Gastrocnemius medialis (tissue), 4 donors: Measurements from ENCODE around the gene PPT2. TPM values are rescaled to one million over a fixed set of nuclear protein-coding genes. Genes with fewer than 3 reads are reported as not detected.

Experiments
- ATAC-seq, 2 donors: fragments of 150-250 bp; one replicate each; pipeline ENCODE4 v1.9.1; 2016
- DNase-seq, 2 donors: peaks; one replicate each; pipeline ENCODE4 v3.0.0-alpha.2; 2019
- H3K27ac ChIP-seq, 4 donors: fragments of 200-600 bp; sonication (generic); 1 replicate in 1 of 4; 2 replicates in 3 of 4; pipeline ENCODE4 v1.5.1; 2016 to 2018; ENCODE audit warnings: mild to moderate bottlenecking in 2 of 4, moderate library complexity in 1 of 4
- H3K27me3 ChIP-seq, 3 donors: fragments of 200-600 bp; sonication (generic) in 2 of 3; 1 replicate in 1 of 3; 2 replicates in 2 of 3; pipeline versions ENCODE4 v1.5.1 to v1.6.0; 2016 to 2019; ENCODE audit warnings: mild to moderate bottlenecking in 1 of 3, moderate library complexity in 1 of 3
- H3K36me3 ChIP-seq, 2 donors: fragments of 200-600 bp; sonication (generic) in 1 of 2; one replicate each; pipeline ENCODE4 v1.5.1; 2017 to 2018
- H3K4me1 ChIP-seq, 2 donors: fragments of 200-600 bp; sonication (generic) in 1 of 2; one replicate each; pipeline ENCODE4 v1.5.1; 2016 to 2017; ENCODE audit warnings: mild to moderate bottlenecking in 2 of 2
- H3K4me3 ChIP-seq, 4 donors: fragments of 200-600 bp; sonication (generic) in 3 of 4; 1 replicate in 1 of 4; 2 replicates in 3 of 4; pipeline ENCODE4 v1.5.1; 2016 to 2019; ENCODE audit warnings: mild to moderate bottlenecking in 2 of 4
- H3K9me3 ChIP-seq, 3 donors: fragments of 200-600 bp; sonication (generic) in 2 of 3; 1 replicate in 1 of 3; 2 replicates in 2 of 3; pipeline ENCODE4 v1.5.1; 2016 to 2019
- CTCF ChIP-seq, 5 experiments: fragments of 450-650 bp in 3 of 5; fragments of 200-600 bp in 2 of 5; sonication (generic) in 2 of 5; IDR thresholded peaks in 4 of 5; conservative IDR thresholded peaks in 1 of 5; 1 replicate in 4 of 5; 2 replicates in 1 of 5; pipeline ENCODE4 v1.5.1; 2016 to 2019; ENCODE audit warnings: antibody characterized with exemption in 5 of 5, mild to moderate bottlenecking in 3 of 5, moderate library complexity in 3 of 5
- POLR2A ChIP-seq, 2 donors: fragments of 450-650 bp; IDR thresholded peaks; one replicate each; pipeline ENCODE4 v1.6.1; 2017; ENCODE audit warnings: antibody characterized with exemption in 2 of 2, mild to moderate bottlenecking in 2 of 2, moderate library complexity in 2 of 2
- in situ Hi-C, 4 donors: fragments of 200-750 bp; cut with MboI; loops; one replicate each; pipeline versions ENCODE4 v1.15.0 to v1.8.0; 2017; ENCODE audit warnings: low sequenced_read_pairs in 4 of 4
- intact Hi-C: fragments of 100-400 bp; cut with DNase I; formaldehyde crosslinking; loops from one replicate; pipeline ENCODE4 v1.15.1; 2023; ENCODE audit warnings: low total_unique reads
- total RNA-seq, 4 donors: library from RNA; depleted of rRNA; stranded (reverse); fragments of >200 nt; gene quantifications; one replicate each; pipeline versions ENCODE4 v1.1.0 to v1.2.3, GENCODE V29; 2016

Gene PPT2
- total RNA-seq, 4 donors from 2014 or later: 16.2 to 72.7 (median 21.4) TPM

GRCh38 chr6:32116674-32117073 is 37.3 kb upstream of the PPT2 start:
- no peaks in the 10 kb centered on the region for H3K9me3 ChIP-seq
- H3K36me3 ChIP-seq: peaks cover 0 to 69% of the 10 kb centered on the region in 2 donors
- H3K27me3 ChIP-seq: no peaks in the 10 kb centered on the region
- no peak for TF ChIP-seq CTCF (IDR thresholded peaks at IDR 0.05 in 4 of 5, conservative IDR thresholded peaks at IDR 0.05 in 1 of 5)
- no peak for TF ChIP-seq POLR2A (IDR thresholded peaks at IDR 0.05)
- intact Hi-C loops: loop anchor here (10.0 kb wide), 1 partner anchor 72 kb away; no protein-coding TSS in a partner anchor
- peaks cover 9 to 21% of the 10 kb centered on the region in 2 donors for H3K4me1 ChIP-seq
- H3K27ac ChIP-seq: no peak overlapping the region
- in situ Hi-C loops: no loop called here
- H3K4me3 ChIP-seq: no peak overlapping the region
- DNase-seq: no peak
- ATAC-seq: no peak

- DNase-seq: no peak
- in situ Hi-C loops (no loop called here), intact Hi-C loops (loop anchor here (10.0 kb wide), 1 partner anchor 73 kb away; no protein-coding TSS in a partner anchor)
- Histone ChIP-seq H3K4me3 (no peak overlapping the region), H3K4me1 (peaks cover 9 to 14% of the 10 kb centered on the region in 2 donors), H3K27me3 (no peaks in the 10 kb centered on the region), H3K9me3 (no peaks in the 10 kb centered on the region), H3K36me3 (peaks cover 0 to 77% of the 10 kb centered on the region in 2 donors), H3K27ac (no peak overlapping the region)
- no peak for TF ChIP-seq POLR2A (IDR thresholded peaks at IDR 0.05)
- no peak for TF ChIP-seq CTCF (IDR thresholded peaks at IDR 0.05 in 4 of 5, conservative IDR thresholded peaks at IDR 0.05 in 1 of 5)
- no peak for ATAC-seq
These were observed 36.5 kb upstream of the PPT2 start for GRCh38 chr6:32117461-32117860.

GRCh38 chr6:32118782-32119628 is 34.9 kb upstream of the PPT2 start:
- in situ Hi-C loops: no loop called here
- Histone ChIP-seq H3K27ac (peak overlapping the region in 2 of 4 donors; percentile 25 to 43), H3K9me3 (no peaks in the 10 kb centered on the region), H3K4me1 (peaks cover 3 to 8% of the 10 kb centered on the region in 2 donors), H3K4me3 (no peak overlapping the region), H3K36me3 (peaks cover 0 to 91% of the 10 kb centered on the region in 2 donors), H3K27me3 (no peaks in the 10 kb centered on the region)
- intact Hi-C loops: loop anchor here (1.0 to 10.0 kb wide), 3 partner anchors 35 to 76 kb away; partner anchors contain the start of gene PPT2
- TF ChIP-seq POLR2A (IDR thresholded peaks at IDR 0.05): no peak
- TF ChIP-seq CTCF (IDR thresholded peaks at IDR 0.05 in 4 of 5, conservative IDR thresholded peaks at IDR 0.05 in 1 of 5): peak; percentile 82 to 91 (median 88)
- peak; percentile 64 to 83 for DNase-seq
- ATAC-seq: peak; percentile 82 to 88

- DNase-seq (no peak), ATAC-seq (no peak)
- Histone ChIP-seq H3K9me3 (no peaks in the 10 kb centered on the region), H3K27me3 (no peaks in the 10 kb centered on the region), H3K4me3 (no peak overlapping the region), H3K27ac (no peak overlapping the region), H3K36me3 (peaks cover 0 to 96% of the 10 kb centered on the region in 2 donors), H3K4me1 (peaks cover 0 to 4% of the 10 kb centered on the region in 2 donors)
- in situ Hi-C loops (loop anchor here in 1 of 4 donors (10.0 kb wide), 1 partner anchor 74 kb away; the partner anchor contains the start of genes GPSM3 and PBX2), intact Hi-C loops (no loop called here)
- TF ChIP-seq CTCF (IDR thresholded peaks at IDR 0.05 in 4 of 5, conservative IDR thresholded peaks at IDR 0.05 in 1 of 5) (no peak), POLR2A (IDR thresholded peaks at IDR 0.05) (no peak)
These were observed 33.3 kb upstream of the PPT2 start for GRCh38 chr6:32120573-32121059.
